Fibroblast of skin of right biceps (primary cell): ENCODE measurements around the gene PTPN9.
"Not testable (repeated sequence)": the region's sequence is repeated elsewhere in the genome, so short reads cannot be mapped to it uniquely, and the experiment has no call there.

Experiments
- DNase-seq: peaks from one replicate; pipeline ENCODE4 v3.0.0-alpha.2; 2013

Gene PTPN9

DNA sequence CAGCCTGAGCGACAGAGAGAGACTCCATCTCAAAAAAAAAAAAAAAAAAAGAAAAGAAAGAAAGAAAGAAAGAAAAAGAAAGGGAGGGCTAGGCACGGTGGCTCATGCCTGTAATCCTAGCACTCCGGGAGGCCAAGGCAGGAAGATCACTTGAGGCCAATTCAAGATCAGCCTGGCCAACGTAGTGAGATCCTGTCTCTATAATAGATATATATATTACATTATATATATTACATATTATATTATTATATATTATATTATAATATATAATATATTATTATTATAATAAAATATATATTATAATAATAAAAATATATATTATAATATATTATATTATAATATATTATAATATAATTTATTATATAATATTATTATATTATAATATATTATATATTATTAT lies 48.9 kb downstream of the PTPN9 start:
- DNase-seq: no peak

DNA sequence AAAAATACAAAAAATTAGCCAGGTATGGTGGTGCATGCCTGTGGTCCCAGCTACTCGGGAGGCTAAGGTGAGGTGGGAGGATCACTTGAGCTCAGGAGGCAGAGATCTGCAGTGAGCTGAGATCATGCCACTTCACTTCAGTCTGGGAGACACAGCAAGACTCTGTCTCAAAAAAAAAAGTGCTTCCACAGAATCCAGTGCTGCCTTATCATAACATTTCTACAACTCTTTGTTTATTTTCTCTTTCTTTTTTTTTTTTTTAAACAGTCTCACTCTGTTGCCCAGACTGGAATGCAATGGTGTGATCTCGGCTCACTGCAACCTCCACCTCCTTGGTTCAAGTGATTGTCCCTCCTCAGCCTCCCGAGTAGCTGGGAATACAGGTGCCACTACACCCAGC lies 53.4 kb downstream of the PTPN9 start:
- not testable (repeated sequence) for DNase-seq

DNA sequence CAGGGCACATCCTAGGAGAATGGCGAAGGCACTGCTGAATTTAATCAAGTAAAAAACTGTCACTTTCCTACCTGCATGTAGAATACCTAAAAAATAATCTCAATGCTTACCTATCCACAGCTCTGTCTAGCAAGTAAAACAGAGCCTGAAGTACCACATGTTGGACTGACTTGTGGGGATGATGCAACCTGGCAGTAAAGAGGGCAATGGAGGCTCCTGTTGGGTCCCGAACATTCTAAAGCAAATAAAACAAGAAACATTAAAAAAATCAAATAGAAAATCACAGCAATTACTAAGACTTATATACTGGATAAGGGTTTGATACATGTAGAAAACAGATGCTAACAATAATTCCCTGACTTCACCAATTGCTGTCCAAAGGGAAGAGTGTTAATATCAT lies 56.1 kb downstream of the PTPN9 start:
- DNase-seq: no peak

DNA sequence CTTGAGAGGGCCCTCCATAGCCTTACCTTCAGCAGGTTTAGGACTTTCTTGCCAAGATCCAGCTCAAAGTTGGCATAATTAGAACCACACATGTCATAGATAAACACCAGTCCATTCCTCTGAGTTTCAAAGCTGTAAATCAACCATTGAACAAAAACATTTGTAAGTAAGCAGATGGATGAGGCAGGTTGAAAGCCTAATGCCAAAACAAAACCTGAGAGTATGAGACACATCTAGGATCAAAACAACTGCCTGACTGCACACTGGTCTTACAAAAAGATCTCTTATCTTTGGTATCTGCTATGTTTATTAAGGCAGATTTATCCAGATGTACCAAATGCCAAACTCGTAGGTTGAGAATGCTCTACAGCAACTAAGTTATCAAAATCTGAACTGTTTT lies 61.9 kb downstream of the PTPN9 start:
- no peak for DNase-seq

DNA sequence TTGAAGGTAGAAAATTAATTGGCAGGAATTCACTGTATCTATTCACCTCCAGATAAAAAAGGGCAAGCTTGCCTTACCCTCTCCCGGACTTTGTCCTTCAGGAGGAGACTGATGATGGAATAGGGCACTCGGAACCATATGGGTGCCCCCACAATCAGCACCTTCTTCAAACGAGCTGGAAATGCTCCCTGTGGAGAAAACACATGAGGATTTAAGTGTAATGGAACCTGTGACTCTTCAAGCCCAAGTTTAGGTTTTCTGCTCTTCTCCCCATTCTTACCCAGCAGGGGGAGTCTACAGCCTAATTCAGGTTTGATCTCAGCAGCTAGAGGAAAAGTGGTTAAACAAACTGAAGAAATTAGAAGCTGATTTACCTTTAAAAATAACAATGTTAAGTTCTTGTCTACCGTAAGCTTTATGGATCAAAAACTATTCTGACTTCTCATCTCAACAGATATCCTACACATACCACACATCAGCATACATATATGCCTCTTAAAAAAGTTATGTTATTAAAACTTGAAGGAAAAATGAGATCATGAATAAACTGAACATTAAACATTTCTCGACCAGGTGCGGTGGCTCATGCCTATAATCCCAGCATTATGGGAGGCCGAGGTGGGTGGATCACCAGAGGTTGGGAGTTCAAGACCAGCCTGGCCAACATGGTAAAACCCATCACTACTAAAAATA lies 70.1 kb downstream of the PTPN9 start:
- peak; percentile 38 for DNase-seq

DNA sequence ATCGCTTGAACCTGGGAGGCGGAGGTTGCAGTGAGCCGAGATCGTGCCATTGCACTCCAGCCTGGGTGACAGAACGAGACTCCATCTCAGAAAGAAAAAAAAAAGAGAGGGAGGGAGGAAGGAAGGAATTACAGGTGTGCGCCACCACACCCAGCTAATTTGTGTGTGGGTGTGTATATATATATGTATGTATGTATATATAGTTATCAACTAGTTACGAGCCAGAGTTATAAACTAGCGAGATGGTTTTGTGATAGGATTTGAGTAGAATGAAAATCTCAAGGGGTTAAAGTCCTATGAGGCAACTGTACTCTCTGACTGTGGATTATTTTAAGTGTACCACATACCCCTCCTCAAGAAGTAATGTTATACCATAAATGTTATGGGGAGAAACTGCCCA lies 76.8 kb downstream of the PTPN9 start:
- DNase-seq: no peak

DNA sequence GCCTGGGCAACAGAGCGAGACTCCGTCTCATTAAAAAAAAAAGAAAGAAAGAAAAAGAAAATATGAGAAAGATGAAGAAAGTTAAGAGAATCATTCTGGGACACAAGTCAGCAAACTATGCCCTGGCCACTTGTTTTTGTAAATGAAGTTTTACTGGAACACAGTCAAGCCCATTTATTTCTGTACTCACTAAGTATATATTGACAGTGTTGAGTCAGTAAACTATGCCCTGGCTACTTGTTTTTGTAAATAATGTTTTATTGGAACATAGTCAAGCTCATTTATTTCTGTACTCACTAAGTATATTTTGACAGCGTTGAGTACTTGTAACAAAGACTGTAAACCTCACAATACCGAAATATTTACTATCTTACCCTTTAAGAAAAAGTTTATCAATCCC lies 85.4 kb downstream of the PTPN9 start:
- no peak for DNase-seq

DNA sequence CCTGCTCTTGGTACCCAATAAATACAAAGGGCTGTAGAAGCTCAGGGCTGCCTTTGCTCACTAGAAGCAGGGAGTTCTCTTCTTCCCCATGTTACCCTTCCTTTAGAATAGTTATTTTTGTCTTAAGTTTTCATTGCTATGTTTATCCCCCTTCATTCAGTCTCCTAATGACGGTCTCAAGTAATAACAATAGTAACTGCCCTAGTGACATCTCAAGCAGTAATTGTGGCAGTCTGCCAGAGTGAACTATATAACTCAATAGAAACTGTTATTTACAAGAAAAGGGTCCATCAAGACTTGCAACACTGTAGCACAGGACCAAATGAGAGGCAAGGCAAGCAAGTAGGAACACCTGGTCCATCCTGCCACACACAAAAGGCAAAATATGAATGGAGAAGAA lies 95.2 kb downstream of the PTPN9 start:
- no peak for DNase-seq

DNA sequence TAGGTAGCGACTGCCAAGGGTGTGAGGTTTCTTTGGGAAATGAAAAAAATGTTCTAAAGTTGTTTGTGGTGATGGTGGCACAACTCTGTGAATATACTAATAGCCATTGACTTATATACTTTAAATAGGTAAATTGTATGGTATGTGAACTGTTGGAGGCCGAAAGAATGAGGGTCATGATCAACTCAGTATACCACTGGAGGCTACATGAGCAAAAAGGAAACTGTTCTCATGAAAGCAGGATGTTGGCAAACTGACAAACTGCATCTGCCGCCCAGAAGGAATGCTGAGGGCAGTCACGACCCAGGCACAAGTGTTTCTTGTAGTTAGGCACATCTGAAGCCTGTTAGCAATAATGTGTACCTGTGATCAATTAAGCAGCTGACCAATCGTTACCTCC lies 95.6 kb downstream of the PTPN9 start:
- DNase-seq: not testable (repeated sequence)

DNA sequence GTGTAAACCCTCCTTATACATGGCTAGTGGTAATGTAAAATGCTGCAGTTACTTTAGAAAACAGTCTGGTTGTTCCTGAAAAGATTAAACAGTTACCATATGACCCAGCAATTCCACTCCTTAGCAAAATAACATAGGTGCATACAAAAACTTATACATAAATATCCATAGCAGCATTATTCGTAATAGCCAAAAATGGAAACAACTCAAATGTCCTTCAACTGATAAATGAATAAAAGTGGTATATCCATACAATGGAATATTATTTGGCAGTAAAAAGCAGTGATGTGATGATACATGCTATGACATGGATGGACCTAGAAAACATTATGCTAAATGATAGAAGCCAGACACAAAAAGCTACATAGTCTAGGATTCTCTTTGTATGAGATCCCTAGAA lies 96.0 kb downstream of the PTPN9 start:
- DNase-seq: no peak

DNA sequence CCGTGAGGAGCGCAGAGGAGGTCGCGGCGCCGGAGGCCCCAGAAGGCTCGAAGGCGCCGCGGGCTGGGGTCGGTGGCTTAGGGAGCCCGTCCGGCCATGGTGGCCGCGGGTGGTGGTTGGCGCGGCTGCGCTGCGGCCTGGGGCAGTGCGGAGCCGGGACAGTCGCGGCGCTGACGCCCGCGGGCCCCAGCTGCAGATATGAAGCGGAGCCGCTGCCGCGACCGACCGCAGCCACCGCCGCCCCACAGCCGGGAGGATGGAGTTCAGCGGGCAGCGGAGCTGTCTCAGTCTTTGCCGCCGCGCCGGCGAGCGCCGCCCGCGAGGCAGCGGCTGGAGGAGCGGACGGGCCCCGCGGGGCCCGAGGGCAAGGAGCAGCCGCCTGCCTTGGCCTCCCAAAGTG lies 98.7 kb downstream of the PTPN9 start:
- not testable (repeated sequence) for DNase-seq

DNA sequence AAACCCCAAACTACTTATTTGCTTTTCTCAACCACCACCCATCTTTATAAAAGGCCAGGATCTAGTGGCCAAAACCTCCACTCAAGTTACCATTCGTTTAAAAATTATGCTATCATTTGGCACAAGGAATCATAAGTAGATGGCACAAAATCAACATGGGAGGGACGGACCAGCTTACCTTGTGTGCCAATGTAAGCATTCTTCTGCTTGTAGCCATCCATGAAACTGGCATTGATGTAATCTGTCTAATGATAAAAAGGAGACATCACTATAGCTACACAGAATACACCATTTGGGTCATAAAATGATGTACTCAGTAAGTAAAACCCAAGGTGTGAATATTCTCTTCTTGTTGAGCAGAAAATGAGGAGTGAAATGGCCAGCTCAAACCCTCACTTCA lies 99.4 kb downstream of the PTPN9 start:
- DNase-seq: no peak

DNA sequence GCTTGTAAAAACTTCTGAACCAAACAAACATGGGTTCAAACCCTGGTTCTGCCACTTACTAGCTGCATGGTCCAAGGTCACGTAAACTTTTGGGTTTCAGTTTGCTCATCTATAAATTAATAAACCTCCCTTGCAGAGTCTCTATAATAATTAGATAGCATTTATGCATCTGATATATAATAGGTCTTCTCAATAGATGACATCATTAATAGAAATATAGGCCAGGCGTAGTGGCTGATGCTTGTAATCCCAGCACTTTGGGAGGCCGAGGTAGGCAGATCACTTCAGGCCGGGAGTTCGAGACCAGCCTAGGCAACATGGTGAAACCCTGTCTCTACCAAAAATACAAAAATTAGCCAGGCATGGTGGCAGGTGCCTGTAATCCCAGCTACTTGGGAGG lies 102.0 kb downstream of the PTPN9 start:
- not testable (repeated sequence) for DNase-seq

DNA sequence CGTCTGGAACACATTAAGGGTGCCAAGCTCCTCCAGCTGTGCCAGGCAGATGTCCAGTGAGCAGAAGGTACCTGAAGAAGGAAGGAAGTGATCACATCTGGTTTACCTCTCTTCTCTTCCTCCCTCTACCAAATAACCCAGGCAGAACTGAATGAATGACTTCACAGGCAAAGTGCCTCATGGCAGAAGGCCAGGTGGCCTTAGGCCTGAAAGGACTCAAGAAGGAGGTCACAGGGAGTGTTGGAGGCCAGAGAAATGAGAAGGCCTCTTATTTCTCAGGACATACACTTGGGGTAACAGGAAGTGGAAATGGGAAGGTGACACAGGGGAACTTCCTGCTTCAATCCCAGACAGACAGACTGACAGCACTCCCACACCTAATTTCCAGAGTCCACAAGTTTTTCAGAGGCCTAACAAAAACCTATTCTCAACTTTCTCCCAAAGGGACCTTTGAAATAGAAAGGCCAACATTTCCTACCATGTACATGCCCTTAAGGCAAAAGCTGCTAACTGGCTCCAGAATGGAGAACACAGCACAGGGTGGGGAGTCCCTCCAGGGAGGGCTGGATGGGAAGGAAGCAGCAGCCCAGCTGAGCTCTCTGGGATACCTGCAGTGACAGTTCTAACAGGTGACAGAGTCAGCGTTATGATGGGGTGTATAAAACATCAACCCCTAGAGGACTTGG lies 110.1 kb downstream of the PTPN9 start:
- DNase-seq: no peak

DNA sequence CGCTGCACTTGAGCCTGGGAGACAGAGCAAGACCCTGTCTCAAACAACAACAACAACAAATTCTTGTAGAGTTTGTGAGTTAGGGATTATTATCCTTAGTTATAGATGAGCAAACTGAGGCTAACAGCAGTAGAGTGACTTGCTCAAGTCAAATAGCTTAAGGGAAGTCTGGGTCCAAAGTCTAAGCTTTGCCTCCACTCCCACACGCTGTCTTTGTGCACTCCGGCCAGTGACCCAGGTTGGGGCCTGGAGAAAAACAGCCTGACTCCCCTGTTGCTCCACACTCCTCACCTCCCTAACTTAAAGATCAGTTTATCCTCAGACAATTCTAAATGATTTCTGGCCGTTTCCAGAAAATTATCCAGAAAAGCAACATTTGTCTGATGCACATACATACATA lies 118.5 kb downstream of the PTPN9 start:
- DNase-seq: no peak

DNA sequence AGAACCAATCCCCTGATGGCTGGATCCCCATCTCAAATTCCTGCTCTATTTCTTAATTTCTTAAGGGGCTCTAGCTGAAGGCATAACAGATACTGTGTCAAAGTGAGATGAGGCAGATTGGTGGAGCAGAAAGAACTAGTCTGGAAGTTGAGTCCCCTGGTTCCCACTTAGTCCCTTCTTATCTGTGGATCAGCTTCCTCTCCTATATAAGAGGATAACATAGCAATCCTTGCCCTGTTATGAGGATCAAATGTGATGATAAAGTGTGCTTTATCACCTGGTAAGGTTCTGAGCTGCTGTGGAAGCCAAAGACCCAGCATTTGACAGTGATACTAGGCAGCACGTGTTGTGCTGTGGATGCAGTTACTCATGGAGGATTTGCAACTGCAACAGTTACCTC lies 119.5 kb downstream of the PTPN9 start:
- DNase-seq: no peak

DNA sequence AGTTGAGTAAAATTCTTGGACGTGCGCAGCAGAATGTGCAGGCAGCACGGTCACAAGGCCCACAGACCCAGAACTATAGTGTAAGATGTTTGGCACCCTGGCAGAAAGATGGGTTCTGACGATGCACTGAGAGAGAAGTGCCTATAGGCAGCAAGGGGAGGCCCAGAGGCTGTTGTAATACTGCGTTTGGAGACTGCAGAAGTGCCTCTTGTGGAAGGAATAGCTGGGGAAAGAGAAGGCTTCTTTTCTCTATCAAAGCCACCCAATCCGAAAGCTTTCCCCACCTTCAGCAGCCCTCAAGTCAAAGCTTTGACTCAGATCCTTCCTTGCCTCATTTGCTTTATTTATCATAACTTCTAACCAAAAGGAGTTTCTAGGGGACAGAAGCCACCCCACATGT lies 122.4 kb downstream of the PTPN9 start:
- peak; percentile 10 for DNase-seq

DNA sequence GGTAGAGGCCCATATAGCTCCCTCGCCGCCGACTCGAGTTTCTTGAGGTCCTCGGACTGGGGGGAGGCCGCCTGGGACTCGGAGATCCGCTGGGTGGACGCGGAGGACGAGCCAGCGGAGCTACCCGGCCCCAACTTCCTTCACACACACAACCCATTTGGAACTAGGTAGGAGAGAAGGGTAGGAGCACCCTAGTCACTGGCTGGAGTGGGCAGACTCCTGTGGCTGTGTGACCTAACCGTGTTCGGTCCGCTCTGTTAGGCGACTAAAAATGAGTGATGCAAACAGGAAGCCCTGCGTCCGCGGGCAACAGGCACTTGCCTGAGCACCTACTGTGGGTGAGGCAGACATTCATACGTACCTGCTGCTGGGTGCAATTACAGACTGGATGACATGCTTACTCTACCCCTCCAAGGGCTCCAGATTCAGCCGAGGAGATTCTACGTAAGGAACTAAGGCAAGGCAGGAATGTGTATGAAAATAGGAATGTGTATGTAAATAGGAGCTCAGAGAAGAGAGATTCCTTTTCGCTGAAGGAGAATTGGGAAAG lies 123.1 kb downstream of the PTPN9 start:
- DNase-seq: peak; percentile 61

DNA sequence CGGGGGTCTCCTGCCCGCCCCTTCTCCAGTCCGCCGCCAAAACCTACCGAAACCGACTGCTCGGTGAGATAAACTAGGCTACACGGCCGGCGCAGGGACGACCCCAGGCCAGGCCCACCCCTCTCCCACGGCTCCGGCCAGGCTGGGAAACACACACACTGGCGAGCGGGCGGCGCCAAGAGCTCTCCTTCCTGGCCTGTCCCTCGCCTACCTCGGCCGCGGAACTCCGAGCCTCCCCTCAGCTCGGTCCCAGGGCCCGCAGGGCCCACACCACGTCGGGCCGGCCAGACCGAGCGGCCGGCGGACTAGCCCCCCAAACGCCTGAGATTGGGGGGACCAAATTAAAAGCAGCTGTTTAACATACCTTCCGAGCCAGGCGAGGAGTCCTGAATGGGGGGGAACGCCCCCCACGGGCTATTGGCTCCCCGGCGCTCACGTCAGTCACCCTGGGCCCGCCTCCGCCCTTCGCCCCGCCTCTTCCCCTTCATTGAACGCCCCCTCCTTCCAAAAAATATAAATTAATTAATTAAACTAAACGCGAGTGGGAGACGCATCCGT lies 123.6 kb downstream of the PTPN9 start:
- peak; percentile 81 for DNase-seq

DNA sequence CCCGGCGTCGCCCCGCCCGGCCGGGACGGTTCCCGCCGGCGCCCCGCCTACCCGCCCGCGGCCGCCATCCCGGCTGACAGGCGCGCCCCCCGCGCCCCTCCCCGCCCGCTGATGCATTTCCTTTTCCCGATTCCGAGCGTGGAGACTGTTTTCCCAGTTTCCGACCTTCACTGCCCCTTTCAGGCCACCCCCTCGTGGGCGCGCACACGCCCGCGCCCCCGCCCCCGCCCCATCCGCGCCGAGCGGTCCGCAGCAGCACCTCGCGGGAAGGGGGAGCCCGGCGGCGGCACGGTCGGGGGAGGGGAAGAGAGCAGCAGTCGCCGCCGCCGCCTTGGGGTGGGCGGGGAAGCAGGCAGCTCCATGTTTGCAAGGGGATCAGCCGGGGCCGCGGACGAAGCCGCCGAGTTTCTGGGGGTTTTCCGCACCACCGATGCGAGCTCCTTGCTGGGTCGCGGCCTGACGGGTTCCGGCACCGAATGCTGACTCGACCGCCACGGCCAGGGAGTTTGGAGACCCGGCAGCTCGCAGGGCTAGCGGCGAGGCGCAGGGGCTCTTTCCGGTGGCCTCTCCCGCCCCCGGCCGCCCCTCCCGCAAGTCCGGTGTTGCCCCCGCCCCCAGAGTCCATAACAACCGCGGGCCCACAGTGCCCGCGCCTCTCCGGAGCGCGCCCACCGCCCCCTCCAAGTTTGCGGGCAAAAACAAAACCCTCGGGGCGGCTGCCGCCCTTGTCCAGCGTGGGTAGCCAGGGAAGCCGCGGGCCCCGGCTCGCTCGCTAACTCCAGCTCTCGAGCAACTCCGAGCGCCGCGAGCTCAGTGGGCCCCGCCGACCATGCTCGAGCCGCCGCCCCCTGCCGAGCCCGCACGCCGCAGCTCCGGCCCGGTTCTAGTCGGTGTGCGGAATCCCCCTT lies 124.4 kb downstream of the PTPN9 start:
- DNase-seq: no peak

DNA sequence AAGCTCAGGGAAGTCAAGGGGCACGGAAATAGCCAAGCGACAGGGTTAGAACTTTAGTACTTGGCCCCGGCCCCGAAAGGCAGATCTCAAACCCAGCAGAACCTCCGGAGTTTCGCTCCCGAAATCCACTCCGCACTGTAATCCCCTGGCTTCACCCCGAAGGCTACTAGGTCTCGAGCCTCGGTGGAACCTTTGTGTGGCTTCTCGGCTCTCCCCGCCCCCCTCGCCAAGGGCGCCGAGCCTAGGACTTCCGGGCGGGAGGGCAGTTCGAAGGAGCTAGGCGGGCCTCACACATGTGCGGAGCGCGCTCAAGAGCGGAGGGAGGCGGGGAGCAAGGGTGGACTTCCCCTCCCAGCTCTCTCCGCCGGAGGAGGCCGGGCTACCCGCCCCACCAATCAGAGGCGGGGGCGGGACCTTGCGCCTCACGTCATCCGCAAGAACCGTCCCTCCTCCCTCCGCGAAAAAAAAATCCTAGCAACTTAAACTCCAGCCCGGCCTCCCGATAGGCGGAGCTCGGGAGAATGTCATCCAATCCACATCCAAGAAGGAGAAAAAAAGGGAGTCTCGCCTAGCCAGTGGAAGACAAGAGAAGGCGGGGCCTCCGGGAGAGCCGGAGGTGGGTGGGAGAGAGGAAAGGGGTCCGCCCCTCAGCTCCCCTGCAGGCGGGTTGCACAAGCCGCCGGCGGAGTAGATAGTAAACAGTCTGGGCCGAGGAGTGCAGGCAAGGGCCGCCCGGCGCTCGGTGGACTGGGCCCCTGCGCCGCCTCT lies 125.2 kb downstream of the PTPN9 start:
- peak; percentile 100 for DNase-seq
